PC-9 (cell line): Measurements from ENCODE around the gene THSD7B.
"Not testable (repeated sequence)": the region's sequence is repeated elsewhere in the genome, so short reads cannot be mapped to it uniquely, and the experiment has no call there.

Source experiments
- CTCF ChIP-seq: fragments of 200-600 bp; sonication (generic); conservative IDR thresholded peaks from 2 replicates; pipeline ENCODE4 v1.6.1; 2017; ENCODE audit warnings: mixed run types, antibody characterized with exemption, mild to moderate bottlenecking, moderate library complexity
- EZH2 ChIP-seq: fragments of 200-600 bp; sonication (generic); IDR thresholded peaks from 2 replicates; pipeline ENCODE4 v1.8.0; 2017; ENCODE audit warnings: antibody characterized with exemption, low read depth

DNA sequence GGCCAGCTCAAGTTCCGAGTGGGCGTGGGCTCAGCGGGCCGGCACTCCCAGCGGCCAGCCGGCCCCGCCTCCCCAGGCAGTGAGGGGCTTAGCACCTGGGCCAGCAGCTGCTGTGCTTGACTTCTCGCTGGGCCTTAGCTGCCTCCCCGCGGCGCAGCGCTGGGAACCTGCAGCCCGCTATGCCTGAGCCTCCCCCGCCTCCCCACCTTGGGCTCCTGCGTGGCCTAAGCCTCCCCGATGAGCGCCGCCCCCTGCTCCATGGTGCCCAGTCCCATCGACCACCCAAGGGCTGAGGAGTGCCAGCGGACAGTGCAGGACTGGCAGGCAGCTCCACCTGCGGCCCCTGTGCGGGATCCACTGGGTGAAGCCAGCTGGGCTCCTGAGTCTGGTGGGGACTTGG, 6.8 kb upstream of the THSD7B start:
- not testable (repeated sequence) for TF ChIP-seq CTCF, EZH2
